IMR-90 (cell line): Measurements from ENCODE around the gene COX6B1. TPM values are rescaled to one million over a fixed set of nuclear protein-coding genes. Genes with fewer than 3 reads are reported as not detected.
A peak's percentile ranks its signal among the peaks of the same experiment; 100 is the strongest.

Experiments
- ATAC-seq: fragments of 200-7000 bp; cut with Tn5 transposase; 2 replicates; pipeline ENCODE4 v1.9.1; 2020; ENCODE audit warnings: low read depth, mild to moderate bottlenecking, moderate library complexity
- BruUV-seq: library from RNA; stranded (reverse); fragments of 400-500 nt; replicated peaks from 2 replicates; lab custom pipeline; 2021; lab: Mats Ljungman, UMichigan
- CTCF ChIA-PET: fragments of 300-600 bp; formaldehyde crosslinking; extraction: SDS; loops from one replicate; lab custom pipeline; 2021; ENCODE audit warnings: antibody characterized with exemption; lab: Yijun Ruan, JAX
- POLR2A ChIA-PET: fragments of 300-600 bp; sonication (Branson Sonifier 250); formaldehyde crosslinking; loops from one replicate; lab custom pipeline; 2022; ENCODE audit warnings: antibody characterized with exemption; ENCODE audit not compliant: unreplicated experiment; lab: Charles Lee
- DNase-seq: peaks from one replicate; pipeline ENCODE4 v3.0.0; 2013
- H2AFZ ChIP-seq: replicated peaks from 2 replicates; pipeline ENCODE3; 2013; ENCODE audit warnings: low read length, mild to moderate bottlenecking; ENCODE audit not compliant: poor library complexity
- H2AK5ac ChIP-seq: 2 replicates; pipeline ENCODE4 v1.6.1; 2013; ENCODE audit warnings: low read depth, low read length, inconsistent platforms
- H2AK9ac ChIP-seq: replicated peaks from 2 replicates; pipeline ENCODE3; 2013; ENCODE audit warnings: mild to moderate bottlenecking, low read depth, low read length, moderate library complexity; ENCODE audit not compliant: poor library complexity
- H2BK120ac ChIP-seq: 2 replicates; pipeline ENCODE4 v1.6.1; 2013; ENCODE audit warnings: low read depth, low read length, inconsistent platforms
- H2BK15ac ChIP-seq: 3 replicates; pipeline ENCODE4 v1.6.1; 2013; ENCODE audit warnings: low read depth, low read length, inconsistent platforms
- H2BK20ac ChIP-seq: 2 replicates; pipeline ENCODE4 v1.6.1; 2013; ENCODE audit warnings: low read depth, mild to moderate bottlenecking, inconsistent platforms, low read length, moderate library complexity
- H2BK5ac ChIP-seq: 2 replicates; pipeline ENCODE4 v1.6.1; 2013; ENCODE audit warnings: mild to moderate bottlenecking, low read depth, low read length, inconsistent platforms; ENCODE audit not compliant: poor library complexity, severe bottlenecking
- H3K14ac ChIP-seq: replicated peaks from 2 replicates; pipeline ENCODE4 v1.6.1; 2013; ENCODE audit warnings: low read depth, low read length, inconsistent platforms
- H3K18ac ChIP-seq: 2 replicates; pipeline ENCODE4 v1.6.1; 2013; ENCODE audit warnings: low read depth, low read length, control low read depth
- H3K23ac ChIP-seq: 2 replicates; pipeline ENCODE4 v1.6.1; 2013; ENCODE audit warnings: low read depth, low read length, inconsistent platforms
- H3K27ac ChIP-seq: 2 replicates; pipeline ENCODE4 v1.5.1; 2013; ENCODE audit warnings: mild to moderate bottlenecking, control low read depth, low read length; ENCODE audit not compliant: insufficient read depth
- H3K27me3 ChIP-seq: 2 replicates; pipeline ENCODE4 v1.6.1; 2013; ENCODE audit warnings: low read length; ENCODE audit not compliant: control insufficient read depth, insufficient read depth
- H3K36me3 ChIP-seq: 2 replicates; pipeline ENCODE4 v1.6.1; 2013; ENCODE audit warnings: low read length, mixed read lengths; ENCODE audit not compliant: control insufficient read depth, insufficient read depth
- H3K4ac ChIP-seq: 2 replicates; pipeline ENCODE4 v1.6.1; 2013; ENCODE audit warnings: low read depth, low read length, inconsistent platforms
- H3K4me1 ChIP-seq: 2 replicates; pipeline ENCODE4 v1.6.1; 2013; ENCODE audit warnings: low read length, mixed read lengths; ENCODE audit not compliant: control insufficient read depth, insufficient read depth
- H3K4me2 ChIP-seq: 2 replicates; pipeline ENCODE4 v1.6.1; 2013; ENCODE audit warnings: low read depth, mild to moderate bottlenecking, control low read depth, low read length, moderate library complexity
- H3K4me3 ChIP-seq: 2 replicates; pipeline ENCODE4 v1.5.1; 2013; ENCODE audit warnings: low read depth, mild to moderate bottlenecking, control low read depth, low read length, moderate library complexity; ENCODE audit not compliant: insufficient read depth
- H3K56ac ChIP-seq: 2 replicates; pipeline ENCODE4 v1.6.1; 2013; ENCODE audit warnings: low read length, inconsistent platforms; ENCODE audit not compliant: insufficient read depth; ENCODE audit errors: extremely low read depth
- H3K79me1 ChIP-seq, 2 experiments: 2 replicates each; pipeline ENCODE4 v1.6.1; 2013; ENCODE audit warnings: low read length in 2 of 2, inconsistent platforms in 1 of 2, low read depth in 1 of 2
- H3K9ac ChIP-seq: 2 replicates; pipeline ENCODE4 v1.6.1; 2013; ENCODE audit warnings: low read depth, low read length, control low read depth
- H3K9me1 ChIP-seq: 2 replicates; pipeline ENCODE4 v1.6.1; 2013; ENCODE audit warnings: low read length, inconsistent platforms; ENCODE audit not compliant: insufficient read depth
- H3K9me3 ChIP-seq: 2 replicates; pipeline ENCODE4 v1.6.1; 2013; ENCODE audit warnings: low read length; ENCODE audit not compliant: control insufficient read depth, insufficient read depth
- H4K20me1 ChIP-seq: 2 replicates; pipeline ENCODE4 v1.6.1; 2013; ENCODE audit warnings: low read length, inconsistent platforms; ENCODE audit not compliant: insufficient read depth
- H4K5ac ChIP-seq: 2 replicates; pipeline ENCODE4 v1.6.1; 2013; ENCODE audit warnings: mild to moderate bottlenecking, low read depth, low read length, control low read depth
- H4K8ac ChIP-seq, 2 experiments: 2 replicates each; pipeline ENCODE4 v1.6.1; 2013; ENCODE audit warnings: low read depth in 2 of 2, low read length in 2 of 2, control low read depth in 1 of 2, inconsistent platforms in 1 of 2
- H4K91ac ChIP-seq: 2 replicates; pipeline ENCODE4 v1.6.1; 2013; ENCODE audit warnings: low read depth, low read length, inconsistent platforms; ENCODE audit not compliant: insufficient read depth
- BHLHE40 ChIP-seq: fragments of 150-350 bp; IDR thresholded peaks from 2 replicates; pipeline ENCODE4 v1.6.1; 2016; ENCODE audit warnings: mild to moderate bottlenecking, low read depth, low read length
- CEBPB ChIP-seq: IDR thresholded peaks from 2 replicates; pipeline ENCODE4 v1.6.1; 2012; ENCODE audit warnings: low read depth, low read length, improper control_type of control experiment
- CTCF ChIP-seq: conservative IDR thresholded peaks from 2 replicates; pipeline ENCODE4 v1.5.1; 2012; ENCODE audit warnings: mild to moderate bottlenecking, low read depth, low read length, improper control_type of control experiment
- FOS ChIP-seq: fragments of 150-350 bp; IDR thresholded peaks from 2 replicates; pipeline ENCODE4 v1.6.1; 2016; ENCODE audit warnings: low read depth, low read length
- MAZ ChIP-seq: IDR thresholded peaks from 2 replicates; pipeline ENCODE4 v1.6.1; 2012; ENCODE audit warnings: low read depth, mild to moderate bottlenecking, low read length, improper control_type of control experiment, moderate library complexity, borderline replicate concordance
- MXI1 ChIP-seq: IDR thresholded peaks from 2 replicates; pipeline ENCODE4 v1.6.1; 2012; ENCODE audit warnings: low read depth, mild to moderate bottlenecking, low read length, moderate library complexity, borderline replicate concordance
- NFE2L2 ChIP-seq: fragments of 150-350 bp; IDR thresholded peaks from 2 replicates; pipeline ENCODE4 v1.6.1; 2016; ENCODE audit warnings: low read depth, mild to moderate bottlenecking, low read length
- POLR2A ChIP-seq: IDR thresholded peaks from 2 replicates; pipeline ENCODE4 v1.6.1; 2012; ENCODE audit warnings: mild to moderate bottlenecking, low read depth, low read length
- RCOR1 ChIP-seq: IDR thresholded peaks from 2 replicates; pipeline ENCODE4 v1.6.1; 2012; ENCODE audit warnings: mild to moderate bottlenecking, low read length, improper control_type of control experiment; ENCODE audit not compliant: insufficient replicate concordance
- RFX5 ChIP-seq: IDR thresholded peaks from 2 replicates; pipeline ENCODE4 v1.8.0; 2012; ENCODE audit warnings: low read depth, mild to moderate bottlenecking, low read length, moderate library complexity
- USF2 ChIP-seq: fragments of 150-350 bp; IDR thresholded peaks from 2 replicates; pipeline ENCODE4 v1.6.1; 2017; ENCODE audit warnings: mild to moderate bottlenecking, antibody characterized with exemption, low read length, low read depth
- WGBS, 2 experiments: methylation state at CpG; one replicate each; pipeline versions ENCODE4 v1.1.5 to v1.1.7; 2013; ENCODE audit warnings: missing lambda C conversion rate in 2 of 2; ENCODE audit not compliant: insufficient read length in 1 of 2; ENCODE audit errors: extremely low coverage in 2 of 2; 5-methylcytosine and 5-hydroxymethylcytosine counted together
- dilution Hi-C: fragments of 300-500 bp; cut with HindIII; formaldehyde crosslinking; loops from one replicate; pipeline ENCODE4 v1.14.3; 2018; ENCODE audit warnings: low sequenced_read_pairs; ENCODE audit not compliant: unreplicated experiment
- in situ Hi-C: fragments of 300-500 bp; cut with MboI; formaldehyde crosslinking; loops from 3 replicates; pipeline ENCODE4 v1.14.3; 2019; ENCODE audit warnings: low sequenced_read_pairs, inconsistent platforms, mixed read lengths
- intact Hi-C: fragments of 100-400 bp; cut with micrococcal nuclease; formaldehyde crosslinking; loops from 2 replicates; pipeline ENCODE4 v1.10.0; 2022
- polyA plus RNA-seq, 3 experiments: library from polyadenylated mRNA; depleted of rRNA; stranded (reverse); fragments of >200 nt; gene quantifications; 2 replicates each; pipeline ENCODE4 v1.2.3, GENCODE V29; 2012; ENCODE audit warnings: low replicate concordance in 1 of 3
- total RNA-seq: library from RNA; depleted of rRNA; stranded (reverse); fragments of >200 nt; gene quantifications from 2 replicates; pipeline ENCODE4 v1.2.3, GENCODE V29; 2012

Gene COX6B1
- total and polyA plus RNA-seq, 2 of the 4 experiments (the other 2 are of a cell fraction) = 914 to 983 TPM

DNA sequence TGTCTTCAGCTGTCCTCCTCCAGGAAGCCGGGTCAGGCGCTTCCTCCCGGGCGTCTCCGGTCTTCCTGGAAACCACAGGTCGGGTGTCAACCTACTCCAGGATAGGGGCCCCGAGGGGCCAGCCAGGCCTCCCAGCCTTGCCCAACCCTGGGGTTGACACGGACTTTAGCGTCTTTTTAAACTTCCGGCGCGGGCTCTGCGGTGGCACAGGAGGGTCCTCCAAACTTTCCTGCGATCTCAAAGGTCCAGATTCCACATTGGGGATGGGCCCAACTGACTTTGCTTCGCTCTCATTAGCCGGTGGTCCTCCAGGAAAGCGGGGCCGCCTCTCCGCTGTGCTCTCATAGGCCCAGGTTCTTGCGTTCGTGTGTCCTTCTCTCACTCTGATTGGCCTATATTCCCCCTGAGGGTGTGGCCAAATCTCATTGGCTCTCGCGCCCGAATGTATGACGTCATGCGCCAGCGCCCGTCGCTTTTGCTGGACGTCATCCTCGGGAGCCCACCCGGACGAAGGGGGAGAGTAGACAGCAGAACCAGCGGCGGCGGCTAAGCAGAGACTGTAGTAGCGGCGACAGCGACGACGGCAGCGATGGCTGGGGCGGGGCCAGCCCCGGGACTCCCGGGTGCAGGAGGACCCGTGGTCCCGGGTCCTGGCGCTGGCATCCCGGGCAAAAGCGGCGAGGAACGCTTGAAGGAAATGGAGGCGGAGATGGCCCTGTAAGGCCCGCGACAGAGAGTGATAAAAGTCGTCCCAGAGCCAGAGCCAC lies 19.4 kb upstream of the COX6B1 start, which contains the start of gene RBM42:
Gene RBM42, plus strand, starts transcription at position 472 of the 767 bp plus-strand sequence. Its CDS starts 118 bp downstream, at position 590.
- peak within 1 kb of the TSS; percentile 66 for H3K27ac ChIP-seq
- peak within 1 kb of the TSS; percentile 80 for H3K56ac ChIP-seq
- H3K36me3 ChIP-seq = peaks cover 33% of the 10 kb centered on the region
- in situ Hi-C loops (no loop called here), dilution Hi-C loops (no loop called here), intact Hi-C loops (loop anchor here (2.0 to 5.0 kb wide), 2 partner anchors 81 to 276 kb away; partner anchors contain the start of gene TMEM147)
- H2BK5ac ChIP-seq = peak within 1 kb of the TSS; percentile 27
- peak within 1 kb of the TSS; percentile 77 for H4K5ac ChIP-seq
- peak within 1 kb of the TSS; percentile 92 for H2AFZ ChIP-seq
- H4K8ac ChIP-seq = peak within 1 kb of the TSS; percentile 94 to 98
- no peaks in the 10 kb centered on the region for H4K20me1 ChIP-seq
- H3K4me3 ChIP-seq = peak within 1 kb of the TSS; percentile 65
- peak within 1 kb of the TSS; percentile 100 for H3K4me2 ChIP-seq
- TF ChIP-seq MAZ = peak; percentile 90
- TF ChIP-seq RFX5 = peak; percentile 79
- TF ChIP-seq RCOR1 = no peak
- peak; percentile 83 for TF ChIP-seq FOS
- no peak; the same call in 1 of the 2 replicates for TF ChIP-seq USF2
- peak; percentile 48 for TF ChIP-seq NFE2L2
- peak; percentile 12; the same call in 1 of the 2 replicates for TF ChIP-seq BHLHE40
- 0 out of 2 replicates have a peak, but pooled peaks have one; percentile 4 for TF ChIP-seq CEBPB
- TF ChIP-seq CTCF = no peak
- TF ChIP-seq MXI1 = peak; percentile 74
- TF ChIP-seq POLR2A = peak; percentile 80; the same call in 1 of the 2 replicates
- peak within 1 kb of the TSS; percentile 88 for H2AK5ac ChIP-seq
- H3K23ac ChIP-seq = peak within 1 kb of the TSS; percentile 26; the same call in 1 of the 2 replicates
- peak within 1 kb of the TSS; percentile 64 for H4K91ac ChIP-seq
- H3K9ac ChIP-seq = peak within 1 kb of the TSS; percentile 82
- 0% methylated on average over 35 of the region's 56 CpGs; no CpG with 5 or more reads in 1 of the 2 experiments for WGBS, 2 experiments
- DNase-seq = peak; percentile 99
- peaks cover 2% of the 10 kb centered on the region; the same call in 1 of the 2 replicates for H3K4me1 ChIP-seq
- H3K79me1 ChIP-seq = peaks cover 12 to 24% of the 10 kb centered on the region in 2 experiments
- no peaks in the 10 kb centered on the region for H3K27me3 ChIP-seq
- POLR2A ChIA-PET = no interaction called here
- no peak within 1 kb of the TSS for H2BK15ac ChIP-seq
- no peaks in the 10 kb centered on the region for H3K9me3 ChIP-seq
- H3K18ac ChIP-seq = no peak within 1 kb of the TSS
- H3K4ac ChIP-seq = peak within 1 kb of the TSS; percentile 66
- no TSS peak for BruUV-seq
- H2AK9ac ChIP-seq = peak within 1 kb of the TSS; percentile 91
- no peak within 1 kb of the TSS for H2BK20ac ChIP-seq
- peak within 1 kb of the TSS; percentile 18; the same call in 1 of the 2 replicates for H2BK120ac ChIP-seq
- H3K14ac ChIP-seq = peak within 1 kb of the TSS; percentile 77
- peak; percentile 100 for ATAC-seq
- CTCF ChIA-PET = no interaction called here
- 0 out of 2 replicates have a peak, but pooled peaks cover 2% of the 10 kb centered on the region for H3K9me1 ChIP-seq
